Measurements from ENCODE around the gene CHKA. TPM values are rescaled to one million over a fixed set of nuclear protein-coding genes. Genes with fewer than 3 reads are reported as not detected.

The CHKA gene
- polyA plus RNA-seq, 1 of the 3 experiments (the other 2 are of a cell fraction) = 12.3 TPM

- Histone ChIP-seq H3F3A (replicated peaks; ENCODE audit: insufficient read depth) (no peaks in the 10 kb centered on the region), H3K79me2 (ENCODE audit: insufficient read depth) (no peaks in the 10 kb centered on the region), H2AFZ (ENCODE audit: low read depth) (no peak overlapping the region), H3K4me3 (ENCODE audit: low read depth in 2 of 2, low read length in 1 of 2) (no peak overlapping the region), H3K9ac (no peak overlapping the region), H4K20me1 (ENCODE audit: insufficient read depth) (no peaks in the 10 kb centered on the region), H3K27ac (ENCODE audit: low read depth in 2 of 2, low read length in 1 of 2) (no peak overlapping the region), H3K27me3 (ENCODE audit: insufficient read depth) (no peaks in the 10 kb centered on the region), H3K9me3 (no peaks in the 10 kb centered on the region), H3K36me3 (replicated peaks in 1 of 2; ENCODE audit: control insufficient read depth in 1 of 2, insufficient read depth in 2 of 2, low read length in 1 of 2) (peaks cover 44 to 60% of the 10 kb centered on the region in 2 experiments), H3K4me1 (ENCODE audit: control insufficient read depth in 1 of 2, insufficient read depth in 2 of 2, low read depth in 1 of 2, low read length in 1 of 2) (no peaks in the 10 kb centered on the region), H3K9me2 (no peaks in the 10 kb centered on the region), H3K4me2 (no peak overlapping the region)
- no peak for DNase-seq
- 80% methylated on average over 4 of the region's 4 CpGs for WGBS (ENCODE audit: low lambda C conversion rate)
- ChIA-PET CTCF (no interaction called here), POLR2A (no interaction called here)
- TF ChIP-seq EZH2phosphoT487 (IDR thresholded peaks at IDR 0.05; ENCODE audit: borderline replicate concordance, low read depth) = no peak
- TF ChIP-seq TEAD4 (IDR thresholded peaks at IDR 0.05; ENCODE audit: borderline replicate concordance, insufficient read depth) = no peak
- no peak for TF ChIP-seq CHD2 (IDR thresholded peaks at IDR 0.05; ENCODE audit: low read length, partially characterized antibody)
- TF ChIP-seq SMC3 (IDR thresholded peaks at IDR 0.05; ENCODE audit: low read depth, low read length) = no peak
- no peak for TF ChIP-seq ELF1 (IDR thresholded peaks at IDR 0.05)
- no peak for TF ChIP-seq IRF3 (IDR thresholded peaks at IDR 0.05; ENCODE audit: low read depth, low read length)
- TF ChIP-seq JUND (IDR thresholded peaks at IDR 0.05) = no peak
- no peak for TF ChIP-seq FOXM1 (IDR thresholded peaks at IDR 0.05; ENCODE audit: low read depth)
- no peak for TF ChIP-seq ZBTB33 (IDR thresholded peaks at IDR 0.05; ENCODE audit: borderline replicate concordance, low read depth)
These were observed 44.4 kb upstream of the CHKA start for GRCh38 chr11:68165601-68166000.

GRCh38 chr11:68164437-68164836, 43.2 kb upstream of the CHKA start:
- Histone ChIP-seq H3K9me3 (no peaks in the 10 kb centered on the region), H3K9me2 (no peaks in the 10 kb centered on the region), H3K4me3 (ENCODE audit: low read depth in 2 of 2, low read length in 1 of 2) (no peak overlapping the region), H3K9ac (no peak overlapping the region), H3K79me2 (ENCODE audit: insufficient read depth) (no peaks in the 10 kb centered on the region), H2AFZ (ENCODE audit: low read depth) (no peak overlapping the region), H3K27me3 (ENCODE audit: insufficient read depth) (no peaks in the 10 kb centered on the region), H3K4me1 (ENCODE audit: control insufficient read depth in 1 of 2, insufficient read depth in 2 of 2, low read depth in 1 of 2, low read length in 1 of 2) (no peaks in the 10 kb centered on the region), H3K4me2 (no peak overlapping the region), H3K36me3 (replicated peaks in 1 of 2; ENCODE audit: control insufficient read depth in 1 of 2, insufficient read depth in 2 of 2, low read length in 1 of 2) (peaks cover 32 to 48% of the 10 kb centered on the region in 2 experiments), H3K27ac (ENCODE audit: low read depth in 2 of 2, low read length in 1 of 2) (no peak overlapping the region), H3F3A (replicated peaks; ENCODE audit: insufficient read depth) (no peaks in the 10 kb centered on the region), H4K20me1 (ENCODE audit: insufficient read depth) (no peaks in the 10 kb centered on the region)
- DNase-seq = no peak
- WGBS (ENCODE audit: low lambda C conversion rate) = 91% methylated on average over 2 of the region's 2 CpGs
- CTCF ChIA-PET = interaction anchor here (0.7 to 1.5 kb wide), 3 partner anchors 18 to 44 kb away, joined by 3 to 4 read pairs (median 3); no protein-coding TSS in a partner anchor
- TF ChIP-seq RCOR1 (IDR thresholded peaks at IDR 0.05; ENCODE audit: low read length) (no peak), FOSL2 (IDR thresholded peaks at IDR 0.05; ENCODE audit: borderline replicate concordance, low read depth) (peak; percentile 52; the same call in 1 of the 2 replicates)
- POLR2A ChIA-PET = no interaction called here

Data from SK-N-SH (cell line).